HepG2 (cell line): ENCODE measurements around the gene NPFFR1. TPM values are rescaled to one million over a fixed set of nuclear protein-coding genes. Genes with fewer than 3 reads are reported as not detected.
A peak's percentile ranks its signal among the peaks of the same experiment; 100 is the strongest.

Source experiments
- ATAC-seq: fragments of 200-7000 bp; cut with Tn5 transposase; 3 replicates; pipeline ENCODE4 v1.9.1; 2020; ENCODE audit warnings: mild to moderate bottlenecking, moderate library complexity
- BruUV-seq: library from RNA; stranded (reverse); fragments of 400-500 nt; replicated peaks from 2 replicates; lab custom pipeline; 2021; lab: Mats Ljungman, UMichigan
- CTCF ChIA-PET: fragments of 300-600 bp; formaldehyde crosslinking; extraction: SDS; loops from one replicate; lab custom pipeline; 2021; ENCODE audit warnings: low total read pairs, inconsistent platforms, low intra/inter-chr PET ratio; lab: Yijun Ruan, JAX
- POLR2A ChIA-PET: fragments of 350-600 bp; sonication (Branson Sonifier 250); formaldehyde crosslinking; loops from one replicate; lab custom pipeline; 2020; ENCODE audit warnings: antibody characterized with exemption, inconsistent platforms; lab: Yijun Ruan, JAX
- DNase-seq: peaks from one replicate; pipeline ENCODE4 v3.0.0-alpha.2; 2015; ENCODE audit warnings: low spot score
- FAIRE-seq: peaks from 3 replicates; lab custom pipeline; 2011; peaks lifted over from hg19 to GRCh38; lab: Jason Lieb, UNC
- H2AFZ ChIP-seq: one replicate; pipeline ENCODE4 v1.6.1; 2011; ENCODE audit warnings: low read length, inconsistent platforms
- H3K27ac ChIP-seq: fragments of 300-600 bp; 3 replicates; pipeline ENCODE4 v1.8.0; 2011; ENCODE audit warnings: mixed run types, mild to moderate bottlenecking, mixed read lengths, low read length, inconsistent platforms; ENCODE audit not compliant: insufficient read depth; ENCODE audit errors: extremely low read length
- H3K27me3 ChIP-seq, 2 experiments: fragments of 200-600 bp in 1 of 2; 2 replicates in 1 of 2; 3 replicates in 1 of 2; pipeline versions ENCODE4 v1.6.0 to v1.8.0; 2011; ENCODE audit warnings: low read length in 2 of 2, mild to moderate bottlenecking in 2 of 2, moderate library complexity in 2 of 2, inconsistent platforms in 1 of 2; ENCODE audit not compliant: insufficient read depth in 2 of 2, control insufficient read depth in 1 of 2
- H3K36me3 ChIP-seq, 2 experiments: fragments of 200-600 bp in 1 of 2; replicated peaks in 1 of 2; 2 replicates in 1 of 2; 3 replicates in 1 of 2; pipeline versions ENCODE4 v1.5.1 to v1.8.0; 2011; ENCODE audit warnings: low read length in 2 of 2, inconsistent platforms in 1 of 2; ENCODE audit not compliant: insufficient read depth in 2 of 2, control insufficient read depth in 1 of 2
- H3K4me1 ChIP-seq: 2 replicates; pipeline ENCODE4 v1.5.1; 2012; ENCODE audit warnings: low read length, inconsistent platforms; ENCODE audit not compliant: insufficient read depth
- H3K4me2 ChIP-seq: 2 replicates; pipeline ENCODE4 v1.6.0; 2011; ENCODE audit warnings: low read depth, low read length, inconsistent platforms
- H3K4me3 ChIP-seq, 3 experiments: fragments of 200-600 bp in 1 of 3; sonication (generic), shearing (Covaris generic) in 1 of 3; replicated peaks in 1 of 3; 2 replicates each; pipeline ENCODE4 v1.5.1; 2011 to 2016; ENCODE audit warnings: low read length in 3 of 3, inconsistent platforms in 2 of 3, low read depth in 2 of 3, mild to moderate bottlenecking in 2 of 3, control low read depth in 1 of 3, mixed read lengths in 1 of 3; ENCODE audit not compliant: insufficient read depth in 1 of 3
- H3K79me2 ChIP-seq: one replicate; pipeline ENCODE4 v1.6.1; 2011; ENCODE audit warnings: low read length, inconsistent platforms; ENCODE audit not compliant: insufficient read depth
- H3K9ac ChIP-seq: 2 replicates; pipeline ENCODE4 v1.6.0; 2011; ENCODE audit warnings: mild to moderate bottlenecking, low read depth, low read length, inconsistent platforms; ENCODE audit not compliant: insufficient read depth
- H3K9me3 ChIP-seq: 2 replicates; pipeline ENCODE4 v1.5.1; 2012; ENCODE audit warnings: mild to moderate bottlenecking, low read length
- H4K20me1 ChIP-seq: 2 replicates; pipeline ENCODE4 v1.6.0; 2011; ENCODE audit warnings: inconsistent platforms, mild to moderate bottlenecking, low read length, moderate library complexity; ENCODE audit not compliant: insufficient read depth
- HOXD1 ChIP-seq: sonication (generic); formaldehyde crosslinking; IDR thresholded peaks from 2 replicates; pipeline ENCODE4 v1.5.0; 2020; ENCODE audit warnings: missing genetic modification reagents
- RAD51 ChIP-seq: fragments of 450-650 bp; IDR thresholded peaks from 2 replicates; pipeline ENCODE4 v1.6.1; 2016; ENCODE audit warnings: borderline replicate concordance
- ZBTB33 ChIP-seq: sonication (generic); formaldehyde crosslinking; IDR thresholded peaks from 2 replicates; pipeline ENCODE4 v1.4.0; 2020; ENCODE audit warnings: missing genetic modification reagents
- ZBTB38 ChIP-seq: sonication (generic); formaldehyde crosslinking; IDR thresholded peaks from 2 replicates; pipeline ENCODE4 v1.5.1; 2020; ENCODE audit warnings: mild to moderate bottlenecking, missing genetic modification reagents
- ZFX ChIP-seq: sonication (generic); formaldehyde crosslinking; IDR thresholded peaks from 2 replicates; pipeline ENCODE4 v1.4.0; 2020; ENCODE audit warnings: mild to moderate bottlenecking, low read depth, missing genetic modification reagents, moderate library complexity
- ZNF451 ChIP-seq: sonication (generic); formaldehyde crosslinking; IDR thresholded peaks from 2 replicates; pipeline ENCODE4 v1.5.0; 2020; ENCODE audit warnings: mild to moderate bottlenecking, missing genetic modification reagents
- WGBS: methylation state at CpG from one replicate; pipeline ENCODE4 v1.1.6; 2017; ENCODE audit warnings: low lambda C conversion rate; 5-methylcytosine and 5-hydroxymethylcytosine counted together
- in situ Hi-C: cut with HindIII; loops from 2 replicates; pipeline ENCODE4 v1.10.0; 2017; ENCODE audit warnings: low pct_unique_long_range_greater_than_20kb; ENCODE audit not compliant: extremely low pct_ligation_motif_present
- intact Hi-C: fragments of 100-400 bp; cut with micrococcal nuclease; formaldehyde crosslinking; loops from one replicate; pipeline ENCODE4 v1.10.0; 2022; ENCODE audit not compliant: unreplicated experiment
- polyA plus RNA-seq, 8 experiments: library from polyadenylated mRNA; depleted of rRNA in 3 of 8; stranded (reverse) in 7 of 8; unstranded in 1 of 8; fragments of >200 nt; fragmentation: Illumina TruSeq in 4 of 8; extraction: Trizol in 4 of 8; gene quantifications; 2 replicates each; pipeline versions ENCODE4 v1.2.1 to v1.2.3, GENCODE V29; 2011 to 2016; ENCODE audit warnings: low read depth in 4 of 8, missing spikeins in 1 of 8, mixed read lengths in 1 of 8; ENCODE audit not compliant: insufficient read depth in 1 of 8
- total RNA-seq, 5 experiments: library from RNA; depleted of rRNA; stranded (reverse); fragments of >200 nt; fragmentation: Illumina TruSeq; extraction: Trizol; gene quantifications; 2 replicates each; pipeline ENCODE4 v1.2.3, GENCODE V29; 2016; ENCODE audit warnings: low read depth in 1 of 5

NPFFR1 gene
- total and polyA plus RNA-seq, 2 of the 13 experiments (the other 11 are each of a cell fraction or from before 2014, with no cell fraction given), result under 0.01 TPM; not detected in 1

- in situ Hi-C loops, result no loop called here
Observed at GRCh38 chr10:70324951-70325781, 41.4 kb upstream of the NPFFR1 start.

More at GRCh38 chr10:70324951-70325781, 41.4 kb upstream of the NPFFR1 start:
- CTCF ChIA-PET, result interaction anchor here (2.3 kb wide), 1 partner anchor 39 kb away, joined by 20 read pairs; no protein-coding TSS in a partner anchor
- Histone ChIP-seq H4K20me1 (no peaks in the 10 kb centered on the region), H3K79me2 (peaks cover 29% of the 10 kb centered on the region), H2AFZ (no peak overlapping the region), H3K4me3 (peak overlapping the region in 1 of 3 experiments; percentile 92; a peak in 1 of 6 replicates), H3K9ac (peak overlapping the region; percentile 84; the same call in 1 of the 2 replicates), H3K27ac (peak overlapping the region; percentile 77), H3K36me3 (peaks cover 7 to 10% of the 10 kb centered on the region in 2 experiments), H3K4me1 (peaks cover 62% of the 10 kb centered on the region), H3K9me3 (no peaks in the 10 kb centered on the region), H3K27me3 (no peaks in the 10 kb centered on the region; a peak in 1 of 5 replicates), H3K4me2 (peak overlapping the region; percentile 99)
- TF ChIP-seq RAD51, result no peak
- TF ChIP-seq HOXD1 (CRISPR knock-in tag), result no peak
- peak; percentile 93 for TF ChIP-seq ZBTB33
- 0 out of 2 replicates have a peak, but pooled peaks have one; percentile 41 for TF ChIP-seq ZNF451 (CRISPR knock-in tag)
- TF ChIP-seq ZFX (CRISPR knock-in tag), result 0 out of 2 replicates have a peak, but pooled peaks have one; percentile 7
- TF ChIP-seq ZBTB38 (CRISPR knock-in tag), result peak; percentile 39; the same call in 1 of the 2 replicates
- no TSS peak for BruUV-seq
- intact Hi-C loops, result no loop called here
- POLR2A ChIA-PET, result interaction anchor here (0.8 to 3.3 kb wide), 14 partner anchors 9 to 234 kb away, joined by 3 to 32 read pairs (median 7); partner anchors contain the start of genes EIF4EBP2, PPA1 and TYSND1
- 81% methylated on average over 8 of the region's 10 CpGs for WGBS
- ATAC-seq, result no peak
- FAIRE-seq, result no peak
- DNase-seq, result no peak
